Stimulated activated naive CD4-positive, alpha-beta T cell treated with Interleukin-2 at 50 U/mL for 16 hours (primary cell): Measurements from ENCODE around the gene MADD.
"Not testable (repeated sequence)": the region's sequence is repeated elsewhere in the genome, so short reads cannot be mapped to it uniquely, and the experiment has no call there.

Experiments
- DNase-seq: peaks from one replicate; lab custom pipeline; 2025; lab: John Stamatoyannopoulos, UW

The MADD gene

DNA sequence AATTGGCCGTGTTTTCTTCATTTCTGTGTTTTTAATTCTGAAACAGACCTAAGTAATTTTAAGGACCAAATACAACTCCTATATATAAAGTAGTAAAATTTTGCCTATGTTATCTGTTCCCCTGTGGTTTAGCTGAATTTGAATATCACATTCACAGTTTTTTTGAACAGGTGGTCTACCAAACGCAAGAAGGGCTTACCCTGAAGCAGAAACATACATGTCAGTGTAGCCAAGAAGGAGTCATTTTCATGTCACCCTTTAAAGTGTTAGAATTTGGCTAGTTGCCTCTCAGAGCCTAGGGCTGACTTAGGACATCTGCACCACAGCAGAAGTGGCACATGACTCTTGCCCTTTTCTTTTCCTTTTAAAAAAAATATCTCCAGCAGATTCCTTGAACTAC, 48.2 kb downstream of the MADD start:
- DNase-seq, result no peak

DNA sequence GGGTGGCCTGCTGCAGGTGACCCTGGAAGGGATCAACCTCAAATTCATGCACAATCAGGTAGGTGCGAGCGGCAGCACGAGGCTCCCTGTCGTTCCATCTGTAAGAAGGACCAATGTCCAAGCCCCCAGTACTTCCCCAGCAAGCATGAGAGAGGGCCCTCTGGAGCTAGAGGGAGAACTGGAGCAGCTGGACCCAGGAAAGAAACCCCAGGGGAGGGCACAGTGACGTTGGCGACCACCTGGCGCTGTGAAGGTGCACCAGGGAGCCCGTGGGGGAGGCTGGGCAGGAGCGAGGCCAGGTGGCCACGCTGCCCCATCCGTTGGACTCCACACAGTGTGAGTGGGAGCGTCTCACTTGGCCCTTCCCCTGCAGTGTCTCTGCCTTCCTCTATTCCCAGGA, 54.6 kb downstream of the MADD start:
- DNase-seq, result no peak

- DNase-seq, result no peak
Measured at GRCh38 chr11:47325271-47326041, 55.5 kb downstream of the MADD start.

GRCh38 chr11:47326198-47326597, 56.3 kb downstream of the MADD start:
- no peak for DNase-seq

GRCh38 chr11:47327025-47327424, 57.1 kb downstream of the MADD start:
- DNase-seq, result no peak

DNA sequence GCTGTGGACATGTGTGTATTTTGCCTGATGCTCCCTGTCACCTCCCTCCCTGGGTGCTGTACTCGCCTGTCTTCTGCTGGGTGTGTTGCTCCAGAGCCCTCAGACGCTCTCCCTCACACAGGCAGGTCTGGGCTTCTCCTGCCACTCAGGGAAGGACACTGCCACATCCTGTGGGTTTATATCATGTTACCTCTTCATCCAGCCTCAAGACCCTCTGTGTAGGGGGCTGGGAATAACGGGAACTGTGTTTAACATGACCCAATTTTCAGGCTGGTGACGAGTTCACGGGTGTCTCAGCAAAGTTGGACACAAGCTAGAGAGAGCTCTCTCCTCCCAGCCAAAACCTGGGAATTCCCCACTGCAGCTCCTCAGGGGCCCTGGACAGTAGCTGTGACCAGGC, 58.0 kb downstream of the MADD start:
- no peak for DNase-seq

GRCh38 chr11:47328449-47329390, 58.8 kb downstream of the MADD start:
- DNase-seq, result no peak

DNA sequence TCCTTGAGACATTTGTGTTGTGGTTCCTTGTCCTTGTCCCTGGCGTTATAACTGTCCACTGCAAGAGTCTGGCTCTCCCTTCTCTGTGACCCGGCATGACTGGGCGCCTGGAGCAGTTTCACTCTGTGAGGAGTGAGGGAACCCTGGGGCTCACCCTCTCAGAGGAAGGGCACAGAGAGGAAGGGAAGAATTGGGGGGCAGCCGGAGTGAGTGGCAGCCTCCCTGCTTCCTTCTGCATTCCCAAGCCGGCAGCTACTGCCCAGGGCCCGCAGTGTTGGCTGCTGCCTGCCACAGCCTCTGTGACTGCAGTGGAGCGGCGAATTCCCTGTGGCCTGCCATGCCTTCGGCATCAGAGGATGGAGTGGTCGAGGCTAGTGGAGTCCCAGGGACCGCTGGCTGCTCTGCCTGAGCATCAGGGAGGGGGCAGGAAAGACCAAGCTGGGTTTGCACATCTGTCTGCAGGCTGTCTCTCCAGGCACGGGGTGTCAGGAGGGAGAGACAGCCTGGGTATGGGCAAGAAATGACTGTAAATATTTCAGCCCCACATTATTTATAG, 59.6 kb downstream of the MADD start:
- no peak for DNase-seq

GRCh38 chr11:47329987-47330931, 60.3 kb downstream of the MADD start:
- no peak for DNase-seq

- no peak for DNase-seq
Measured at GRCh38 chr11:47331454-47332302, 61.7 kb downstream of the MADD start.

- DNase-seq, result no peak
Measured at GRCh38 chr11:47332303-47332711, 62.4 kb downstream of the MADD start.

DNA sequence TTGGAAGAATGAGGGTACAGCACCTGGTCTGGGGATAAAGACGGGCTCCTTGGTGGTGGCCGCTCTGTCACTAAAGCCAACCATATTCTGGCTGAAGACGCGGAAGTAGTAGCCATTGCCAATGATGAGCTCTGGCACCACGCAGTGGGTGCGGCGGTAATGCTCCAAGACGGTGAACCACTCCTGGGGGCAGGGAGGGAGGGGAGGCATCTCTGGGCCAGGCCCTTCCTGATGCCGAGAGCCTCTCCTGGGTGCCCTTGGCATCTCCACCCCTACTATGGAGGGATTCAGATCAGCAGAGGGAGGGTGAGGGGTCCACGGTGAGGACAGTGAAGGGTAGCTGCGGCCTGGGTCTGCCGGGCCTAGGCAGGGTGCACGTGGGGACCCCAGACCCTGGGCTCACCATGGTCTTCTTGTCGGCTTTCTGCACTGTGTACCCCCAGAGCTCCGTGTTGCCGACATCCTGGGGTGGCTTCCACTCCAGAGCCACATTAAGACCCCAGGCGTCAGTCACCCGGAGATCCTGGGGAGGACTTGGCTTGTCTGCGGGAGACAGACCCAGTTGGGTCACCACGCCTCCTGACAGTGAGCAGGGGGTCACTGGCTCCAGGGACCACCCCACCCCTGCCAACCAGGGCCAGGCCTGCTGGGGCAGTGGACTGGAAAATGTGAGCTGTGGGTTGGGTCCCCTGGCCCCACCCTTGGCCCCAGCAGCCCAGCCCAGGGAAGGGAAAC, 63.0 kb downstream of the MADD start:
- DNase-seq, result no peak

- no peak for DNase-seq
Measured at GRCh38 chr11:47333526-47333845, 63.6 kb downstream of the MADD start.

DNA sequence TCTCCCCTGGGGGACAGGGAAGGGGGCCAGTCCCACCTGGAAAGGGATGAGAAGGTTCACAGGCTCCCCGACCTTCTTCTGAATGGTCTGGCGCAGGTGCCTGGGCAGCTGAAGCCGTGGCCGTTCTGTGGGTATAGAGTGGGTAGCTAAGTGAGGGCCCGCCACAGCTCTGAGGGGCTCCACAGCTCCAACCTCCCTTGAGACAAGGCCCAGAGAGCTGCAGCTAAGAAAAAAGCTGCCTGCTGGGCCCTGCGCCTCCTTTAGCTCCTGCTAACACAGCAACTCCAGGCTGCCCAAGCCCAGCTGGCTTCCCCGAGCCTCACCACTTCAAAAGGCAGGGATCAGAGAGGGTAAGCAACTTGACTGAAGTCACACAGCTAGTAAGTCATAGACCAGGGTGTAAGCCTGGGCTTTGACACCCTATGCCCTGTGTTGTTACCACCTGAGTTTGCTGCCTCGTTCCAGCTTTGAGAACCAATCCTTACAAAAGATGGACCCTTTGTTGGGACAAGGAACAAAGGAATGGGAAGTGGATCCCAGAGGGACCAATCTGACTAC, 64.0 kb downstream of the MADD start:
- DNase-seq, result no peak

DNA sequence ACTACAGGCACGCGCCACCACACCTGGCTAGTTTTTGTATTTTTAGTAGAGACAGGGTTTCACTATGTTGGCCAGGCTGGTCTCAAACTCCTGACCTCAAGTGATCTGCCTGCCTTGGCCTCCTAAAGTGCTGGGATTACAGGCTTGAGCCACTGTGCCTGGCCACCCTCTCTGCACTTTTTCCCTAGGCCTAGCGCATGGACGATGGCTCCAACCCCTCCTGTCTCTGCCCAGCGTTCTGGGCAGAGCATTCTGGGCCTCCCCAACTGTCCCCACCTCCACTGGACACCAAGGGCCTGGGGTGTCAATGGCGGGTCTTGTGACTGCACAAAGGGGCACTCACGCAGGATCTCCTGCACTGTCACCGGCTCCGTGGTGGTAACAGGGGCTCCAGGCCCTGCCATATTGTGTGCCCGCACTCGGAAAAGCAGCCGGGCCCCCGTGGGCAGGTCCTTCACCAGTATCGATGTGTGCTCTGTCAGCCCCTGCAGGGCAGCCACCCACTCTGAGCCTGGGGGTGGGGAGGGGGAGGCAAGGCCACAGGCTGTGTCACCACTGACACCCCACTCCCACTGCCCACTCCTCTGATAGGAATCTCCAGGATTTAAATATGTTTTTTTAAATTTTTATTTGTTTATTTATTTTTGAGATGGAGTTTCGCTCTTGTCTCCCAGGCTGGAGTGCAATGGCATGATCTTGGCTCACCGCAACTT, 64.9 kb downstream of the MADD start:
- DNase-seq, result not testable (repeated sequence)

- DNase-seq, result no peak
Measured at GRCh38 chr11:47335733-47336132, 65.8 kb downstream of the MADD start.

DNA sequence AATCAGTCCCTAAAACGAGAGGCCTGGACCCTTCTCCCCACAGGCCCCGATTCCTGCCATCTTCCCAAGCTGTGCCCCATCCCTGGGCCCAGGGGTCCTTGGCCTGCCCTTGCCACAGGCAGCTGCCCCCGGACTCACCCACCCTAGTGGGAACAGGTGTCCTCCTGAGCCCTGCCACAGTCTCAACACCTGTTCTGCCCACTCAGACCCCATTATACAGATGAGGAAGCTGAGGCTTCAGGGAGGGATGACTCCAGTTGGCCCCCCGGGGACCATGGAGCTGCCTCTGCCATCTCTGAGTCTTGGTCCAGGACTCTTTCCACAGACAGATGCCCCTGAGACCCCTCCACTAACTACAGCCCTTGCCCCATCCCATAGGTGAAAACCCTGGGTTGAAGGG, 66.7 kb downstream of the MADD start:
- DNase-seq, result no peak

DNA sequence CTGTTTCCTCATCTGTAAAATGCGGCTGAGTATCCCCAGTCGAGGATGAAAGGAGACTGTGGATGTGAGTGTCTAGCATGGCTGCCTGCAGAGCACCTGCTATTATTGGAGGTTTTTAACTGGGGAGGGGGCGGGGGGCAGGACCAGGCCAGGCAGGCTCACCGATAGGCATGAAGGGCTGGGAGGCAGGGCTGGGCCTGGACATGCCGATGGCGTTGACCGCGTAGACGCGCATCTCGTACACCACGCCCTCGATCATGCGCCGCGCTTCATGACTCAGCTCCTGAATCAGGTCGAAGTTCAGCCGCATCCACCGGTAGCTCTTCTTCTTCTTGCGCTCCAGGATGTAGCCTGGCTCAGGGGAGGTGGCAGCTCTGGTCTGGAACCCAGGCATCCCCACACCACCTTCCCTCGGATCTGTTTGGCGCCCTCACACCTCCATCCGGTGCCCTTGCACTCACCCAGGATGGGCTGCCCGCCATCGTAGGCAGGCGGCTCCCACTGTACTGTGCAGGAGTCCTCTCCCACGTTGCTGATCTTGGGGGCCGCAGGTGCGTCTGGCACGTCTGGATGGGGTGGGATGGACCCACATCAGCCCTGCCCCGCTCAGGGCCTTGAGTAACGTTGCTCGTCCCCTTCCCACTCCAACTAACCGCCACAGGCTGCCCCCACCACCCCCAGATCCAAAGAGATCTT, 67.4 kb downstream of the MADD start:
- no peak for DNase-seq
